Measurements from ENCODE around the gene ABO.

DNA sequence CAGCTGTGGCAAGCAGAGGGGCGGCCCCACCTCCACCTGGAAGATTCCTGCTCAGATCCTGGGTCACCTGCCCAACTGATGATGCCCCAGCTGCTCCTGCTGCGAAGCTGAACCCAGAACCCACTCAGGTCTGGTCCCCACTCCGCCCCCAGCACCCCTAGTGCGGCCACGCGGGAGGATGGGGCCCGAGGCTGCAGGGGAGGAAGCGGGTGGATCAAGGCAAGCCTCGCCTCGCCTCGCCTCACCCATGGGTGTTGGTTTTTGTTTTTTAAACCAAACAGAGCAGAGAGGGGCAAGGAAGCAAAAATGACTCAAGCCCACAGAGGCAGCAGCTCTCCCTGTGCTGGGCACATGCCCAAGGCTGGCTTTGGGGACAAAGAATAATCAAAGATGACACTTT lies 23.2 kb downstream of the ABO start:
- TF ChIP-seq POLR2A (IDR thresholded peaks at IDR 0.05; ENCODE audit: control extremely low read depth in 1 of 2, low read depth in 2 of 2, low read length in 2 of 2) (no peak), FOSL1 (IDR thresholded peaks at IDR 0.05; ENCODE audit: insufficient read depth, low read depth, low read length) (no peak)
- TF ChIP-seq, protein P1, sequence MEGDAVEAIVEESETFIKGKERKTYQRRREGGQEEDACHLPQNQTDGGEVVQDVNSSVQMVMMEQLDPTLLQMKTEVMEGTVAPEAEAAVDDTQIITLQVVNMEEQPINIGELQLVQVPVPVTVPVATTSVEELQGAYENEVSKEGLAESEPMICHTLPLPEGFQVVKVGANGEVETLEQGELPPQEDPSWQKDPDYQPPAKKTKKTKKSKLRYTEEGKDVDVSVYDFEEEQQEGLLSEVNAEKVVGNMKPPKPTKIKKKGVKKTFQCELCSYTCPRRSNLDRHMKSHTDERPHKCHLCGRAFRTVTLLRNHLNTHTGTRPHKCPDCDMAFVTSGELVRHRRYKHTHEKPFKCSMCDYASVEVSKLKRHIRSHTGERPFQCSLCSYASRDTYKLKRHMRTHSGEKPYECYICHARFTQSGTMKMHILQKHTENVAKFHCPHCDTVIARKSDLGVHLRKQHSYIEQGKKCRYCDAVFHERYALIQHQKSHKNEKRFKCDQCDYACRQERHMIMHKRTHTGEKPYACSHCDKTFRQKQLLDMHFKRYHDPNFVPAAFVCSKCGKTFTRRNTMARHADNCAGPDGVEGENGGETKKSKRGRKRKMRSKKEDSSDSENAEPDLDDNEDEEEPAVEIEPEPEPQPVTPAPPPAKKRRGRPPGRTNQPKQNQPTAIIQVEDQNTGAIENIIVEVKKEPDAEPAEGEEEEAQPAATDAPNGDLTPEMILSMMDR (IDR thresholded peaks at IDR 0.05; ENCODE audit: control extremely low read depth in 1 of 3, insufficient read depth in 1 of 3, low read depth in 1 of 3, low read length in 3 of 3): no peak
